Suprapubic skin (tissue), 3 donors: Measurements from ENCODE around the gene ITPR2.

Source experiments
- CTCF ChIP-seq, 2 donors: fragments of 200-600 bp in 1 of 2; fragments of 450-650 bp in 1 of 2; sonication (generic) in 1 of 2; IDR thresholded peaks; one replicate each; pipeline ENCODE4 v1.5.1; 2016 to 2019; ENCODE audit warnings: antibody characterized with exemption in 2 of 2, mild to moderate bottlenecking in 1 of 2, moderate library complexity in 1 of 2
- EP300 ChIP-seq: sonication (generic); formaldehyde crosslinking; IDR thresholded peaks from one replicate; pipeline ENCODE4 v1.6.1; 2017; ENCODE audit warnings: antibody characterized with exemption

GRCh38 chr12:26323673-26324072, 509.3 kb downstream of the ITPR2 start:
- TF ChIP-seq EP300 (no peak), CTCF (IDR thresholded peaks at IDR 0.05) (no peak)
